CD4-positive, CD25-positive, alpha-beta regulatory T cell (primary cell): Measurements from ENCODE around the gene ANAPC7. TPM values are rescaled to one million over a fixed set of nuclear protein-coding genes. Genes with fewer than 3 reads are reported as not detected.

Experiments used
- ATAC-seq, 2 donors: fragments of 150-1000 bp; cut with Tn5 transposase; one replicate each; pipeline ENCODE4 v1.10.0; 2021; ENCODE audit warnings: low read depth in 2 of 2, moderate number of reproducible peaks in 2 of 2, moderate library complexity in 1 of 2
- DNase-seq, 3 donors: peaks; one replicate each; pipeline versions ENCODE4 v3.0.0 to v3.0.0-alpha.2; 2012 to 2022; ENCODE audit warnings: mixed read lengths in 1 of 3
- H3K27ac ChIP-seq: one replicate; pipeline ENCODE4 v1.7.0; 2013; ENCODE audit warnings: mild to moderate bottlenecking, low read length; ENCODE audit not compliant: insufficient read depth, poor library complexity, severe bottlenecking
- H3K27me3 ChIP-seq: one replicate; pipeline ENCODE4 v1.7.0; 2013; ENCODE audit warnings: low read length; ENCODE audit not compliant: control insufficient read depth, insufficient read depth
- H3K36me3 ChIP-seq: one replicate; pipeline ENCODE4 v1.7.0; 2013; ENCODE audit warnings: mild to moderate bottlenecking, low read length, moderate library complexity; ENCODE audit not compliant: control insufficient read depth, insufficient read depth
- H3K4me1 ChIP-seq: 2 replicates; pipeline ENCODE4 v1.7.0; 2013; ENCODE audit warnings: mild to moderate bottlenecking, low read length; ENCODE audit not compliant: insufficient read depth, control insufficient read depth, poor library complexity, severe bottlenecking
- H3K4me3 ChIP-seq: one replicate; pipeline ENCODE4 v1.7.0; 2013; ENCODE audit warnings: low read depth, mild to moderate bottlenecking, low read length, moderate library complexity
- H3K9me3 ChIP-seq, 2 experiments: 1 replicate in 1 of 2; 2 replicates in 1 of 2; pipeline ENCODE4 v1.7.0; 2013; ENCODE audit warnings: low read length in 2 of 2, mild to moderate bottlenecking in 1 of 2, moderate library complexity in 1 of 2; ENCODE audit not compliant: control insufficient read depth in 2 of 2
- H3K27ac Mint-ChIP-seq, 3 donors: one replicate each; pipeline ENCODE4 v1.8.0; 2020 to 2022; ENCODE audit warnings: mild to moderate bottlenecking in 3 of 3, mixed read lengths in 3 of 3, moderate library complexity in 2 of 3
- H3K27me3 Mint-ChIP-seq: one replicate; pipeline ENCODE4 v1.8.0; 2022; ENCODE audit warnings: mild to moderate bottlenecking, mixed read lengths
- H3K36me3 Mint-ChIP-seq: one replicate; pipeline ENCODE4 v1.8.0; 2020; ENCODE audit warnings: mixed read lengths
- H3K4me1 Mint-ChIP-seq, 4 donors: one replicate each; pipeline ENCODE4 v1.8.0; 2020 to 2022; ENCODE audit warnings: mixed read lengths in 4 of 4, mild to moderate bottlenecking in 1 of 4
- H3K4me3 Mint-ChIP-seq, 4 donors: one replicate each; pipeline ENCODE4 v1.8.0; 2020 to 2022; ENCODE audit warnings: mild to moderate bottlenecking in 4 of 4, mixed read lengths in 4 of 4, moderate library complexity in 3 of 4
- H3K9me3 Mint-ChIP-seq, 7 donors: one replicate each; pipeline ENCODE4 v1.8.0; 2020 to 2022; ENCODE audit warnings: mixed read lengths in 7 of 7, mild to moderate bottlenecking in 3 of 7, moderate library complexity in 2 of 7
- polyA plus RNA-seq, 4 donors: library from polyadenylated mRNA; unstranded; fragments of 300-500 nt; fragmentation: Illumina TruSeq; gene quantifications; one replicate each; pipeline ENCODE4 v1.2.3, GENCODE V29; 2021
- total RNA-seq: library from RNA; stranded (reverse); gene quantifications from one replicate; pipeline ENCODE4 v1.2.3, GENCODE V29; 2022

Gene ANAPC7
- total and polyA plus RNA-seq, 5 donors from 2014 or later, result 25.3 to 38.4 (median 26.5) TPM

- H3K36me3 Mint-ChIP-seq, result peaks cover 5% of the 10 kb centered on the region
- H3K27ac ChIP-seq, result no peak overlapping the region
- no peak overlapping the region for H3K27ac Mint-ChIP-seq
- DNase-seq (no peak), ATAC-seq (no peak)
- no peaks in the 10 kb centered on the region for H3K9me3 Mint-ChIP-seq
- no peaks in the 10 kb centered on the region for H3K27me3 ChIP-seq
- no peak overlapping the region for H3K4me3 Mint-ChIP-seq
- peaks cover 11% of the 10 kb centered on the region for H3K36me3 ChIP-seq
- no peak overlapping the region for H3K4me3 ChIP-seq
- H3K27me3 Mint-ChIP-seq, result no peaks in the 10 kb centered on the region
- H3K4me1 ChIP-seq, result peaks cover 19% of the 10 kb centered on the region
- H3K4me1 Mint-ChIP-seq, result peaks cover 10 to 24% (median 21%) of the 10 kb centered on the region in 4 donors
- no peaks in the 10 kb centered on the region for H3K9me3 ChIP-seq
These were observed 51.1 kb downstream of the ANAPC7 start for GRCh38 chr12:110352401-110352800.

GRCh38 chr12:110351119-110351518 lies 52.4 kb downstream of the ANAPC7 start:
- no peak for ATAC-seq
- H3K27me3 ChIP-seq, result no peaks in the 10 kb centered on the region
- H3K27ac ChIP-seq, result no peak overlapping the region
- no peaks in the 10 kb centered on the region for H3K27me3 Mint-ChIP-seq
- peaks cover 19% of the 10 kb centered on the region for H3K4me1 ChIP-seq
- H3K9me3 ChIP-seq, result no peaks in the 10 kb centered on the region
- no peak overlapping the region for H3K4me3 ChIP-seq
- H3K36me3 ChIP-seq, result peaks cover 21% of the 10 kb centered on the region
- peaks cover 9% of the 10 kb centered on the region for H3K36me3 Mint-ChIP-seq
- H3K4me1 Mint-ChIP-seq, result peaks cover 10 to 26% (median 23%) of the 10 kb centered on the region in 4 donors
- H3K4me3 Mint-ChIP-seq, result no peak overlapping the region
- H3K9me3 Mint-ChIP-seq, result no peaks in the 10 kb centered on the region
- no peak for DNase-seq
- H3K27ac Mint-ChIP-seq, result peak overlapping the region in 1 of 3 donors; percentile 53

- H3K9me3 ChIP-seq, result no peaks in the 10 kb centered on the region
- Mint-ChIP-seq H3K4me3 (peak overlapping the region in 2 of 4 donors; percentile 2 to 68), H3K27me3 (no peaks in the 10 kb centered on the region), H3K27ac (peak overlapping the region; percentile 69 to 94 (median 81)), H3K36me3 (peaks cover 18% of the 10 kb centered on the region), H3K9me3 (no peaks in the 10 kb centered on the region), H3K4me1 (peaks cover 10 to 26% (median 22%) of the 10 kb centered on the region in 4 donors)
- H3K36me3 ChIP-seq, result peaks cover 36% of the 10 kb centered on the region
- peaks cover 19% of the 10 kb centered on the region for H3K4me1 ChIP-seq
- peak overlapping the region; percentile 51 for H3K4me3 ChIP-seq
- DNase-seq (peak in 2 of 3 donors; percentile 41 to 69), ATAC-seq (peak; percentile 80 to 81)
- no peaks in the 10 kb centered on the region for H3K27me3 ChIP-seq
- H3K27ac ChIP-seq, result peak overlapping the region; percentile 27
These were observed 53.9 kb downstream of the ANAPC7 start for GRCh38 chr12:110349514-110350151.

- H3K36me3 ChIP-seq, result peaks cover 41% of the 10 kb centered on the region
- peak overlapping the region in 1 of 4 donors; percentile 13 for H3K4me3 Mint-ChIP-seq
These were observed 54.4 kb downstream of the ANAPC7 start for GRCh38 chr12:110349096-110349495.

GRCh38 chr12:110348431-110349059 lies 55.0 kb downstream of the ANAPC7 start:
- H3K9me3 ChIP-seq, result no peaks in the 10 kb centered on the region
- H3K27me3 Mint-ChIP-seq, result no peaks in the 10 kb centered on the region
- peaks cover 47% of the 10 kb centered on the region for H3K36me3 ChIP-seq
- H3K36me3 Mint-ChIP-seq, result peaks cover 26% of the 10 kb centered on the region
- H3K4me1 Mint-ChIP-seq, result peaks cover 10 to 26% (median 21%) of the 10 kb centered on the region in 4 donors
- ATAC-seq (no peak), DNase-seq (no peak)
- no peak overlapping the region for H3K4me3 ChIP-seq
- no peaks in the 10 kb centered on the region for H3K9me3 Mint-ChIP-seq
- peaks cover 19% of the 10 kb centered on the region for H3K4me1 ChIP-seq
- no peak overlapping the region for H3K27ac Mint-ChIP-seq
- no peaks in the 10 kb centered on the region for H3K27me3 ChIP-seq
- H3K27ac ChIP-seq, result no peak overlapping the region
- peak overlapping the region in 1 of 4 donors; percentile 63 for H3K4me3 Mint-ChIP-seq

More at GRCh38 chr12:110349096-110349495, 54.4 kb downstream of the ANAPC7 start:
- H3K4me1 Mint-ChIP-seq, result peaks cover 10 to 26% (median 21%) of the 10 kb centered on the region in 4 donors
- H3K36me3 Mint-ChIP-seq, result peaks cover 21% of the 10 kb centered on the region
- Histone ChIP-seq H3K4me1 (peaks cover 19% of the 10 kb centered on the region), H3K27me3 (no peaks in the 10 kb centered on the region), H3K27ac (peak overlapping the region; percentile 27), H3K9me3 (no peaks in the 10 kb centered on the region), H3K4me3 (no peak overlapping the region)
- no peak for ATAC-seq
- H3K27ac Mint-ChIP-seq, result peak overlapping the region; percentile 69 to 94 (median 81)
- H3K9me3 Mint-ChIP-seq, result no peaks in the 10 kb centered on the region
- no peak for DNase-seq
- H3K27me3 Mint-ChIP-seq, result no peaks in the 10 kb centered on the region

GRCh38 chr12:110347767-110348166 lies 55.7 kb downstream of the ANAPC7 start:
- Histone ChIP-seq H3K27me3 (no peaks in the 10 kb centered on the region), H3K4me3 (no peak overlapping the region), H3K27ac (no peak overlapping the region), H3K9me3 (no peaks in the 10 kb centered on the region), H3K36me3 (peaks cover 55% of the 10 kb centered on the region), H3K4me1 (peaks cover 19% of the 10 kb centered on the region)
- peak overlapping the region in 1 of 3 donors; percentile 60 for H3K27ac Mint-ChIP-seq
- DNase-seq, result no peak
- ATAC-seq, result no peak
- H3K36me3 Mint-ChIP-seq, result peaks cover 26% of the 10 kb centered on the region
- peaks cover 10 to 26% (median 19%) of the 10 kb centered on the region in 4 donors for H3K4me1 Mint-ChIP-seq
- H3K27me3 Mint-ChIP-seq, result no peaks in the 10 kb centered on the region
- H3K4me3 Mint-ChIP-seq, result no peak overlapping the region
- H3K9me3 Mint-ChIP-seq, result no peaks in the 10 kb centered on the region

GRCh38 chr12:110345963-110346362 lies 57.5 kb downstream of the ANAPC7 start:
- peaks cover 19% of the 10 kb centered on the region for H3K4me1 ChIP-seq
- Mint-ChIP-seq H3K4me1 (peaks cover 10 to 26% (median 19%) of the 10 kb centered on the region in 4 donors), H3K27me3 (no peaks in the 10 kb centered on the region), H3K36me3 (peaks cover 34% of the 10 kb centered on the region), H3K27ac (no peak overlapping the region), H3K9me3 (no peaks in the 10 kb centered on the region), H3K4me3 (no peak overlapping the region)
- H3K27ac ChIP-seq, result no peak overlapping the region
- DNase-seq (no peak), ATAC-seq (no peak)
- no peaks in the 10 kb centered on the region for H3K27me3 ChIP-seq
- H3K4me3 ChIP-seq, result no peak overlapping the region
- no peaks in the 10 kb centered on the region for H3K9me3 ChIP-seq
- peaks cover 73% of the 10 kb centered on the region for H3K36me3 ChIP-seq
